SK-N-SH treated with all-trans-retinoic acid at 6 μM for 48 hours (cell line): ENCODE data around the gene PHC1.

ENCODE experiments used
- ATAC-seq: fragments of 200-7000 bp; cut with Tn5 transposase; 3 replicates; pipeline ENCODE4 v1.9.1; 2020; ENCODE audit warnings: mild to moderate bottlenecking, moderate library complexity
- ARNTL ChIP-seq: fragments of 450-650 bp; formaldehyde crosslinking; IDR thresholded peaks from 2 replicates; pipeline ENCODE4 v1.5.0; 2020; ENCODE audit warnings: low read depth, mild to moderate bottlenecking, moderate library complexity, borderline replicate concordance
- BACH2 ChIP-seq: fragments of 250-450 bp; sonication (Bioruptor Pico); IDR thresholded peaks from 2 replicates; pipeline ENCODE4 v1.9.0; 2021; ENCODE audit warnings: mild to moderate bottlenecking, borderline replicate concordance
- CREB5 ChIP-seq: fragments of 250-450 bp; sonication (Bioruptor Pico); IDR thresholded peaks from 2 replicates; pipeline ENCODE4 v1.5.1; 2020; ENCODE audit warnings: low read depth, mild to moderate bottlenecking, moderate library complexity
- CSDC2 ChIP-seq: fragments of 250-450 bp; sonication (Bioruptor Pico); IDR thresholded peaks from 2 replicates; pipeline ENCODE4 v1.5.0; 2020; ENCODE audit warnings: mild to moderate bottlenecking, moderate library complexity
- CSRNP3 ChIP-seq: fragments of 250-450 bp; sonication (Bioruptor Pico); IDR thresholded peaks from 2 replicates; pipeline ENCODE4 v1.5.1; 2021; ENCODE audit warnings: mild to moderate bottlenecking, moderate library complexity
- GLIS3 ChIP-seq: fragments of 250-450 bp; sonication (Bioruptor Pico); IDR thresholded peaks from 2 replicates; pipeline ENCODE4 v1.5.0; 2020; ENCODE audit warnings: mild to moderate bottlenecking, moderate library complexity
- ISL1 ChIP-seq: fragments of 250-450 bp; sonication (Bioruptor Pico); IDR thresholded peaks from 2 replicates; pipeline ENCODE4 v2.1.2; 2022; ENCODE audit warnings: mild to moderate bottlenecking, moderate library complexity
- OSR1 ChIP-seq: fragments of 250-450 bp; sonication (Bioruptor Pico); IDR thresholded peaks from 2 replicates; pipeline ENCODE4 v1.8.0; 2022; ENCODE audit warnings: moderate library complexity, mild to moderate bottlenecking, inconsistent platforms
- PATZ1 ChIP-seq: fragments of 250-450 bp; sonication (Bioruptor Pico); IDR thresholded peaks from 2 replicates; pipeline ENCODE4 v1.8.0; 2020; ENCODE audit warnings: mild to moderate bottlenecking, moderate library complexity, borderline replicate concordance
- POU6F1 ChIP-seq: fragments of 250-450 bp; sonication (Bioruptor Pico); IDR thresholded peaks from 2 replicates; pipeline ENCODE4 v1.8.0; 2021; ENCODE audit warnings: low read depth, mild to moderate bottlenecking, moderate library complexity, borderline replicate concordance
- PPARA ChIP-seq: fragments of 250-450 bp; sonication (Bioruptor Pico); IDR thresholded peaks from 2 replicates; pipeline ENCODE4 v1.5.0; 2020; ENCODE audit warnings: mild to moderate bottlenecking, borderline replicate concordance
- RARB ChIP-seq: fragments of 250-450 bp; sonication (Bioruptor Pico); IDR thresholded peaks from 2 replicates; pipeline ENCODE4 v1.8.0; 2021; ENCODE audit warnings: mild to moderate bottlenecking, moderate library complexity
- SNAI2 ChIP-seq: fragments of 250-450 bp; sonication (Bioruptor Pico); IDR thresholded peaks from 2 replicates; pipeline ENCODE4 v1.5.0; 2020; ENCODE audit warnings: mild to moderate bottlenecking, moderate library complexity
- TCF4 ChIP-seq: fragments of 250-450 bp; sonication (Bioruptor Pico); IDR thresholded peaks from 2 replicates; pipeline ENCODE4 v1.8.0; 2021; ENCODE audit warnings: mild to moderate bottlenecking, moderate library complexity, borderline replicate concordance
- TOX ChIP-seq: fragments of 250-450 bp; sonication (Bioruptor Pico); IDR thresholded peaks from 2 replicates; pipeline ENCODE4 v1.8.0; 2021; ENCODE audit warnings: mild to moderate bottlenecking, moderate library complexity, borderline replicate concordance
- TSHZ2 ChIP-seq: fragments of 250-450 bp; sonication (Bioruptor Pico); IDR thresholded peaks from 2 replicates; pipeline ENCODE4 v1.5.0; 2020; ENCODE audit warnings: mild to moderate bottlenecking, moderate library complexity
- ZC3H10 ChIP-seq: fragments of 250-450 bp; sonication (Bioruptor Pico); IDR thresholded peaks from 2 replicates; pipeline ENCODE4 v1.5.1; 2021; ENCODE audit warnings: mild to moderate bottlenecking, moderate library complexity
- ZFP3 ChIP-seq: fragments of 250-450 bp; sonication (Bioruptor Pico); IDR thresholded peaks from 2 replicates; pipeline ENCODE4 v1.5.0; 2020; ENCODE audit warnings: mild to moderate bottlenecking, moderate library complexity
- ZFP30 ChIP-seq: fragments of 450-650 bp; formaldehyde crosslinking; IDR thresholded peaks from 2 replicates; pipeline ENCODE4 v1.5.0; 2022; ENCODE audit warnings: mild to moderate bottlenecking, moderate library complexity
- ZNF565 ChIP-seq: fragments of 450-650 bp; formaldehyde crosslinking; conservative IDR thresholded peaks from 2 replicates; pipeline ENCODE4 v1.5.0; 2020; ENCODE audit warnings: low read depth, mild to moderate bottlenecking, moderate library complexity
- ZNF70 ChIP-seq: fragments of 450-650 bp; formaldehyde crosslinking; IDR thresholded peaks from 2 replicates; pipeline ENCODE4 v1.5.0; 2020; ENCODE audit warnings: mild to moderate bottlenecking, moderate library complexity
- ZNF8 ChIP-seq: fragments of 450-650 bp; formaldehyde crosslinking; IDR thresholded peaks from 2 replicates; pipeline ENCODE4 v1.5.0; 2020; ENCODE audit warnings: mild to moderate bottlenecking, moderate library complexity

Gene PHC1

GRCh38 chr12:8914033-8914715 lies at the start of gene PHC1:
TSS of gene PHC1 (plus strand) at chr12:8914509. CDS start at chr12:8917678, 3,169 bp downstream.
- ATAC-seq = peak; percentile 75

- ATAC-seq = no peak
Observed at GRCh38 chr12:8866429-8866828, 47.9 kb upstream of the PHC1 start.

GRCh38 chr12:8867009-8867408 lies 47.3 kb upstream of the PHC1 start:
- TF ChIP-seq ZC3H10 (CRISPR knock-in tag) = no peak
- TF ChIP-seq TOX (CRISPR knock-in tag) = no peak
- TF ChIP-seq ARNTL (CRISPR knock-in tag) = no peak
- ATAC-seq = no peak

More at GRCh38 chr12:8866429-8866828, 47.9 kb upstream of the PHC1 start:
- TF ChIP-seq ZC3H10 (CRISPR knock-in tag) (no peak), GLIS3 (CRISPR knock-in tag) (no peak), ZNF70 (CRISPR knock-in tag) (no peak), TSHZ2 (CRISPR knock-in tag) (no peak), POU6F1 (CRISPR knock-in tag) (no peak), CREB5 (CRISPR knock-in tag) (no peak), PATZ1 (CRISPR knock-in tag) (no peak), ARNTL (CRISPR knock-in tag) (no peak), ZFP3 (CRISPR knock-in tag) (no peak), TCF4 (CRISPR knock-in tag) (no peak), SNAI2 (CRISPR knock-in tag) (no peak), OSR1 (no peak), PPARA (CRISPR knock-in tag) (no peak), BACH2 (CRISPR knock-in tag) (no peak), ZFP30 (no peak), ISL1 (CRISPR knock-in tag) (no peak), ZNF565 (CRISPR knock-in tag) (no peak), RARB (CRISPR knock-in tag) (no peak)

GRCh38 chr12:8867786-8868185 lies 46.5 kb upstream of the PHC1 start:
- ATAC-seq = no peak
- TF ChIP-seq CSRNP3 (CRISPR knock-in tag) (no peak), TSHZ2 (CRISPR knock-in tag) (no peak), ZNF70 (CRISPR knock-in tag) (no peak), ZNF8 (CRISPR knock-in tag) (no peak), GLIS3 (CRISPR knock-in tag) (no peak), CSDC2 (no peak), ZC3H10 (CRISPR knock-in tag) (no peak), ZNF565 (CRISPR knock-in tag) (no peak), ZFP3 (CRISPR knock-in tag) (no peak), OSR1 (no peak), CREB5 (CRISPR knock-in tag) (no peak)
